ENCODE measurements around the gene ZBTB49. TPM values are rescaled to one million over a fixed set of nuclear protein-coding genes. Genes with fewer than 3 reads are reported as not detected.
A peak's percentile ranks its signal among the peaks of the same experiment; 100 is the strongest.

ZBTB49 gene
- total and polyA plus RNA-seq, 2 of the 13 experiments (the other 11 are each of a cell fraction or from before 2014, with no cell fraction given) = 3.3 to 4.3 TPM

- peak; percentile 26 for TF ChIP-seq AGO2 (optimal IDR thresholded peaks at IDR 0.05; ENCODE audit: low read depth, low read length)
- peak; percentile 38; the same call in 1 of the 2 replicates for TF ChIP-seq ZNF510 (CRISPR knock-in tag; IDR thresholded peaks at IDR 0.05; ENCODE audit: low read depth)
- peak; percentile 83 for TF ChIP-seq TFDP1 (CRISPR knock-in tag; IDR thresholded peaks at IDR 0.05; ENCODE audit: borderline replicate concordance)
- no peak for TF ChIP-seq EZH2 (conservative IDR thresholded peaks at IDR 0.05; ENCODE audit: low read depth, low read length)
- TF ChIP-seq PAWR (CRISPR knock-in tag; IDR thresholded peaks at IDR 0.05; ENCODE audit: borderline replicate concordance) = no peak
- TF ChIP-seq KLF6 (CRISPR knock-in tag; IDR thresholded peaks at IDR 0.05) = peak; percentile 75; the same call in 1 of the 2 replicates
- TF ChIP-seq ZUFSP (CRISPR knock-in tag; IDR thresholded peaks at IDR 0.05; ENCODE audit: borderline replicate concordance) = no peak
- no peak for TF ChIP-seq ARNT (IDR thresholded peaks at IDR 0.05)
- TF ChIP-seq DNMT3B (CRISPR knock-in tag; conservative IDR thresholded peaks at IDR 0.05) = no peak
- TF ChIP-seq CHD2 (IDR thresholded peaks at IDR 0.05; ENCODE audit: low read depth, low read length) = no peak
- no peak for TF ChIP-seq U2AF1 (optimal IDR thresholded peaks at IDR 0.05; ENCODE audit: low read depth, low read length)
- no peak for TF ChIP-seq IKZF1 (IDR thresholded peaks at IDR 0.05)
- TF ChIP-seq FOXA1 (IDR thresholded peaks at IDR 0.05) = no peak
- no peak for TF ChIP-seq FOXA1 (CRISPR knock-in tag; IDR thresholded peaks at IDR 0.05)
- peak; percentile 83; the same call in 1 of the 2 replicates for TF ChIP-seq ZNF101 (CRISPR knock-in tag; IDR thresholded peaks at IDR 0.05; ENCODE audit: borderline replicate concordance, low read depth)
- TF ChIP-seq ZNF644 (CRISPR knock-in tag; IDR thresholded peaks at IDR 0.05; ENCODE audit: low read depth) = no peak
- peak; percentile 75 for TF ChIP-seq ZBTB2 (CRISPR knock-in tag; IDR thresholded peaks at IDR 0.05; ENCODE audit: low read depth)
- TF ChIP-seq SOX13 (IDR thresholded peaks at IDR 0.05) = no peak
- peak in 1 of 2 experiments; percentile 11; a peak in 1 of 4 replicates for TF ChIP-seq SOX13 (CRISPR knock-in tag; conservative IDR thresholded peaks at IDR 0.05 in 1 of 2, IDR thresholded peaks at IDR 0.05 in 1 of 2)
- TF ChIP-seq BORCS8-MEF2B (CRISPR knock-in tag; IDR thresholded peaks at IDR 0.05) = peak; percentile 33; the same call in 1 of the 2 replicates
- TF ChIP-seq ATM (IDR thresholded peaks at IDR 0.05; ENCODE audit: borderline replicate concordance) = no peak
- peak; percentile 90 to 97; a peak in 3 of 4 replicates for TF ChIP-seq KLF16 (CRISPR knock-in tag; IDR thresholded peaks at IDR 0.05)
- TF ChIP-seq NONO (IDR thresholded peaks at IDR 0.05) = no peak
- peak; percentile 96 for TF ChIP-seq NONO (CRISPR knock-in tag; conservative IDR thresholded peaks at IDR 0.05)
- no peak for TF ChIP-seq ZNF34 (CRISPR knock-in tag; IDR thresholded peaks at IDR 0.05; ENCODE audit: borderline replicate concordance)
- 0 out of 2 replicates have a peak, but pooled peaks have one; percentile 58 for TF ChIP-seq ZNF598 (CRISPR knock-in tag; IDR thresholded peaks at IDR 0.05; ENCODE audit: borderline replicate concordance)
- no peak for TF ChIP-seq ZNF567 (CRISPR knock-in tag; IDR thresholded peaks at IDR 0.05; ENCODE audit: borderline replicate concordance)
- TF ChIP-seq DR1 (CRISPR knock-in tag; IDR thresholded peaks at IDR 0.05) = peak; percentile 84
Measured at GRCh38 chr4:4289941-4290850, at the start of gene ZBTB49, which contains the start of gene LYAR (continued).
